H1 (cell line): Measurements from ENCODE around the gene TCHP. TPM values are rescaled to one million over a fixed set of nuclear protein-coding genes. Genes with fewer than 3 reads are reported as not detected.

ENCODE experiments used
- CTCF ChIA-PET: fragments of 300-600 bp; sonication (Branson Sonifier 250); formaldehyde crosslinking; loops from one replicate; lab custom pipeline; 2021; ENCODE audit not compliant: partially characterized antibody; lab: Charles Lee
- POLR2A ChIA-PET: fragments of 300-600 bp; sonication (Branson Sonifier 250); formaldehyde crosslinking; loops from one replicate; lab custom pipeline; 2021; ENCODE audit warnings: inconsistent platforms; ENCODE audit not compliant: partially characterized antibody; lab: Charles Lee
- DNase-seq, 2 experiments: peaks; one replicate each; pipeline versions ENCODE4 v3.0.0 to v3.0.0-alpha.2; 2010 to 2022; ENCODE audit warnings: low spot score in 2 of 2, low read depth in 1 of 2, mixed read lengths in 1 of 2
- FAIRE-seq: peaks from 2 replicates; lab custom pipeline; 2011; peaks lifted over from hg19 to GRCh38; lab: Jason Lieb, UNC
- H2AFZ ChIP-seq: 2 replicates; pipeline ENCODE4 v1.8.1; 2012; ENCODE audit warnings: low read length, inconsistent platforms
- H2AK5ac ChIP-seq: 2 replicates; pipeline ENCODE4 v1.6.1; 2013; ENCODE audit warnings: low read depth, low read length
- H2BK120ac ChIP-seq: replicated peaks from 2 replicates; pipeline ENCODE3; 2013; ENCODE audit warnings: low read depth, low read length, inconsistent platforms
- H2BK12ac ChIP-seq: 2 replicates; pipeline ENCODE4 v1.6.1; 2013; ENCODE audit warnings: low read depth, low read length
- H2BK15ac ChIP-seq: 2 replicates; pipeline ENCODE4 v1.6.1; 2013; ENCODE audit warnings: low read length
- H2BK20ac ChIP-seq: 2 replicates; pipeline ENCODE4 v1.6.1; 2013; ENCODE audit warnings: low read length
- H2BK5ac ChIP-seq: 2 replicates; pipeline ENCODE4 v1.6.1; 2013; ENCODE audit warnings: low read depth, low read length
- H3K14ac ChIP-seq: 2 replicates; pipeline ENCODE4 v1.6.1; 2013; ENCODE audit warnings: inconsistent platforms; ENCODE audit not compliant: insufficient read length
- H3K18ac ChIP-seq: 2 replicates; pipeline ENCODE4 v1.6.1; 2013; ENCODE audit warnings: low read length; ENCODE audit errors: extremely low read depth
- H3K23ac ChIP-seq: 2 replicates; pipeline ENCODE4 v1.6.1; 2013; ENCODE audit warnings: inconsistent platforms; ENCODE audit not compliant: insufficient read length
- H3K23me2 ChIP-seq: 2 replicates; pipeline ENCODE4 v1.6.1; 2013; ENCODE audit warnings: low read depth, low read length
- H3K27ac ChIP-seq: 2 replicates; pipeline ENCODE4 v1.6.1; 2011; ENCODE audit warnings: low read depth, low read length, inconsistent platforms
- H3K27me3 ChIP-seq, 4 experiments: replicated peaks in 1 of 4; 1 replicate in 1 of 4; 2 replicates in 3 of 4; pipeline versions ENCODE4 v1.6.1 to v1.8.1; 2011 to 2013; ENCODE audit warnings: low read length in 3 of 4, mild to moderate bottlenecking in 3 of 4, inconsistent platforms in 2 of 4, mixed read lengths in 2 of 4, moderate library complexity in 1 of 4; ENCODE audit not compliant: control insufficient read depth in 3 of 4, insufficient read depth in 3 of 4; ENCODE audit errors: extremely low read depth in 1 of 4
- H3K36me3 ChIP-seq, 4 experiments: 2 replicates each; pipeline versions ENCODE4 v1.6.1 to v1.8.1; 2011 to 2013; ENCODE audit warnings: mild to moderate bottlenecking in 4 of 4, low read length in 3 of 4, moderate library complexity in 2 of 4, control low read depth in 1 of 4, inconsistent platforms in 1 of 4; ENCODE audit not compliant: insufficient read depth in 4 of 4, control insufficient read depth in 2 of 4
- H3K4ac ChIP-seq: replicated peaks from 2 replicates; pipeline ENCODE3; 2013; ENCODE audit warnings: low read length, low read depth, mixed read lengths, inconsistent platforms; ENCODE audit not compliant: insufficient read length
- H3K4me1 ChIP-seq, 4 experiments: replicated peaks in 1 of 4; 1 replicate in 1 of 4; 2 replicates in 3 of 4; pipeline versions ENCODE4 v1.6.1 to v1.8.1; 2011 to 2013; ENCODE audit warnings: low read length in 3 of 4, inconsistent platforms in 2 of 4, mixed read lengths in 1 of 4; ENCODE audit not compliant: insufficient read depth in 4 of 4, control insufficient read depth in 3 of 4
- H3K4me2 ChIP-seq, 2 experiments: 2 replicates each; pipeline versions ENCODE4 v1.6.1 to v1.8.1; 2011 to 2013; ENCODE audit warnings: low read depth in 2 of 2, low read length in 2 of 2, control low read depth in 1 of 2, inconsistent platforms in 1 of 2, mild to moderate bottlenecking in 1 of 2; ENCODE audit not compliant: insufficient read depth in 1 of 2
- H3K4me3 ChIP-seq, 4 experiments: fragments of 200-600, 300-600 bp in 1 of 4; sonication (generic), shearing (Covaris generic), sonication (Bioruptor Twin) in 1 of 4; 2 replicates each; pipeline versions ENCODE4 v1.5.1 to v1.8.1; 2011 to 2016; ENCODE audit warnings: low read length in 4 of 4, low read depth in 3 of 4, control low read depth in 2 of 4, inconsistent platforms in 2 of 4, mild to moderate bottlenecking in 2 of 4, mixed read lengths in 1 of 4, moderate library complexity in 1 of 4; ENCODE audit not compliant: insufficient read depth in 2 of 4; ENCODE audit errors: extremely low read depth in 1 of 4
- H3K56ac ChIP-seq: replicated peaks from 2 replicates; pipeline ENCODE3; 2013; ENCODE audit warnings: low read depth, mild to moderate bottlenecking, mixed read lengths, low read length, inconsistent platforms; ENCODE audit not compliant: insufficient read length
- H3K79me1 ChIP-seq: 2 replicates; pipeline ENCODE4 v1.6.1; 2013; ENCODE audit warnings: low read depth, low read length, control low read depth
- H3K79me2 ChIP-seq, 2 experiments: 2 replicates each; pipeline versions ENCODE4 v1.6.1 to v1.8.1; 2012 to 2013; ENCODE audit warnings: low read length in 2 of 2, mild to moderate bottlenecking in 2 of 2, inconsistent platforms in 1 of 2; ENCODE audit not compliant: insufficient read depth in 2 of 2, control insufficient read depth in 1 of 2
- H3K9ac ChIP-seq, 4 experiments: replicated peaks in 1 of 4; 1 replicate in 1 of 4; 2 replicates in 3 of 4; pipeline versions ENCODE4 v1.6.1 to v1.8.1; 2011 to 2013; ENCODE audit warnings: low read depth in 3 of 4, low read length in 3 of 4, control low read depth in 2 of 4, mild to moderate bottlenecking in 2 of 4, moderate library complexity in 2 of 4, inconsistent platforms in 1 of 4; ENCODE audit errors: extremely low read depth in 1 of 4
- H3K9me3 ChIP-seq, 2 experiments: 2 replicates each; pipeline versions ENCODE4 v1.6.1 to v1.8.1; 2012 to 2013; ENCODE audit warnings: mild to moderate bottlenecking in 2 of 2, moderate library complexity in 2 of 2, control low read depth in 1 of 2, inconsistent platforms in 1 of 2, low read depth in 1 of 2, low read length in 1 of 2, mixed read lengths in 1 of 2; ENCODE audit not compliant: insufficient read depth in 2 of 2
- H4K20me1 ChIP-seq, 2 experiments: replicated peaks in 1 of 2; 2 replicates each; pipeline versions ENCODE3 to v1.8.1; 2011 to 2013; ENCODE audit warnings: inconsistent platforms in 2 of 2, low read length in 2 of 2, mild to moderate bottlenecking in 1 of 2; ENCODE audit not compliant: insufficient read depth in 2 of 2, control insufficient read depth in 1 of 2
- H4K5ac ChIP-seq: 2 replicates; pipeline ENCODE4 v1.6.1; 2013; ENCODE audit warnings: low read length, low read depth, mixed read lengths, inconsistent platforms; ENCODE audit not compliant: insufficient read length
- H4K8ac ChIP-seq: 2 replicates; pipeline ENCODE4 v1.8.0; 2013; ENCODE audit warnings: mild to moderate bottlenecking, moderate library complexity, low read length, inconsistent platforms; ENCODE audit not compliant: insufficient read depth; ENCODE audit errors: extremely low read depth
- H4K91ac ChIP-seq: replicated peaks from 2 replicates; pipeline ENCODE3; 2013; ENCODE audit warnings: low read length, mixed read lengths, inconsistent platforms; ENCODE audit not compliant: insufficient read length
- CTBP2 ChIP-seq: IDR thresholded peaks from 2 replicates; pipeline ENCODE4 v1.7.0; 2011; ENCODE audit warnings: borderline replicate concordance, mild to moderate bottlenecking, moderate library complexity, mixed read lengths, low read length; ENCODE audit not compliant: insufficient read depth, insufficient read length
- EZH2 ChIP-seq: fragments of 200-600 bp; sonication (generic); IDR thresholded peaks from 2 replicates; pipeline ENCODE4 v1.7.1; 2012; ENCODE audit warnings: low read depth, mild to moderate bottlenecking, moderate library complexity, low read length, inconsistent platforms; ENCODE audit not compliant: severe bottlenecking
- HDAC2 ChIP-seq, 2 experiments: fragments of 300-600 bp in 1 of 2; sonication (generic) in 1 of 2; IDR thresholded peaks; 2 replicates each; pipeline ENCODE4 v1.6.1; 2011 to 2012; ENCODE audit warnings: low read depth in 2 of 2, low read length in 2 of 2, mild to moderate bottlenecking in 2 of 2, moderate library complexity in 2 of 2, borderline replicate concordance in 1 of 2, inconsistent platforms in 1 of 2
- RNF2 ChIP-seq: fragments of 200-900, 300-1000 bp; sonication (generic); IDR thresholded peaks from 2 replicates; pipeline ENCODE4 v1.7.1; 2016; ENCODE audit warnings: borderline replicate concordance, low read depth, mild to moderate bottlenecking, antibody characterized with exemption, low read length; ENCODE audit not compliant: poor library complexity, severe bottlenecking; ENCODE audit errors: missing control alignments
- TCF12 ChIP-seq: IDR thresholded peaks from 2 replicates; pipeline ENCODE4 v1.6.1; 2011; ENCODE audit warnings: low read depth, mild to moderate bottlenecking, low read length
- ZNF274 ChIP-seq: IDR thresholded peaks from 2 replicates; pipeline ENCODE4 v1.7.0; 2012; ENCODE audit warnings: low read length, borderline replicate concordance; ENCODE audit errors: extremely low read depth
- WGBS, 2 experiments: shearing (Covaris generic) in 1 of 2; methylation state at CpG; one replicate each; pipeline versions ENCODE4 v1.1.6 to v1.1.7; 2013 to 2015; ENCODE audit warnings: low lambda C conversion rate in 2 of 2, mixed read lengths in 2 of 2, inconsistent platforms in 1 of 2, low coverage in 1 of 2, missing lambda C conversion rate in 1 of 2; ENCODE audit not compliant: insufficient replicate concordance in 2 of 2, insufficient coverage in 1 of 2, insufficient read length in 1 of 2; ENCODE audit errors: extremely low coverage in 1 of 2, missing lambda C conversion rate in 1 of 2; 5-methylcytosine and 5-hydroxymethylcytosine counted together
- polyA plus RNA-seq, 7 experiments: library from polyadenylated mRNA; depleted of rRNA in 3 of 7; stranded (reverse) in 5 of 7; unstranded in 2 of 7; fragments of >200 nt in 5 of 7; fragments of 200-250 nt in 2 of 7; gene quantifications; 1 replicate in 5 of 7; 2 replicates in 1 of 7; 4 replicates in 1 of 7; pipeline versions ENCODE4 v1.2.1 to v1.2.3, GENCODE V29; 2011 to 2013; ENCODE audit warnings: missing spikeins in 2 of 7, mixed read lengths in 2 of 7
- total RNA-seq: library from RNA; stranded (reverse); fragmentation: NEBNext Ultra II Directional; extraction: Animal tissue kit (Norgen Biotek cat#: 25700); gene quantifications from 2 replicates; pipeline ENCODE4 v1.2.1, GENCODE V29; 2021

TCHP gene
- total and polyA plus RNA-seq, 2 of the 8 experiments (the other 6 are each of a cell fraction or from before 2014, with no cell fraction given), result 2.8 to 4.5 TPM

- FAIRE-seq (no peak), DNase-seq (no peak)
- WGBS, 2 experiments, result 94% methylated on average over 15 of the region's 16 CpGs; no CpG with 5 or more reads in 1 of the 2 experiments
- Histone ChIP-seq H4K20me1 (no peaks in the 10 kb centered on the region), H3K27me3 (peaks cover 0 to 6% (median 2%) of the 10 kb centered on the region in 4 experiments; a peak in 2 of 7 replicates), H4K91ac (no peak overlapping the region), H4K8ac (no peak overlapping the region; the same call in 1 of the 2 replicates), H3K9ac (no peak overlapping the region), H3K4ac (no peak overlapping the region), H2BK12ac (no peak overlapping the region), H2BK15ac (no peak overlapping the region), H2AK5ac (no peak overlapping the region), H3K4me3 (no peak overlapping the region), H3K36me3 (no peaks in the 10 kb centered on the region), H3K4me1 (no peaks in the 10 kb centered on the region; a peak in 1 of 7 replicates), H3K14ac (no peak overlapping the region), H3K4me2 (no peak overlapping the region), H3K18ac (no peak overlapping the region), H2AFZ (no peak overlapping the region), H2BK5ac (no peak overlapping the region; the same call in 1 of the 2 replicates), H2BK120ac (no peak overlapping the region), H3K79me2 (no peaks in the 10 kb centered on the region), H4K5ac (no peak overlapping the region), H3K27ac (no peak overlapping the region), H3K56ac (no peak overlapping the region), H3K23me2 (no peaks in the 10 kb centered on the region), H2BK20ac (no peak overlapping the region), H3K9me3 (no peaks in the 10 kb centered on the region), H3K23ac (no peak overlapping the region), H3K79me1 (no peaks in the 10 kb centered on the region)
- CTCF ChIA-PET, result interaction anchor here (1.0 to 9.1 kb wide), 5 partner anchors 8 to 110 kb away, joined by 4 to 114 read pairs (median 5); no protein-coding TSS in a partner anchor
- no peak for TF ChIP-seq RNF2
- TF ChIP-seq EZH2, result no peak
- no peak for TF ChIP-seq CTBP2
- no peak for TF ChIP-seq TCF12
- TF ChIP-seq ZNF274, result no peak
- TF ChIP-seq HDAC2 (IDR thresholded peaks at IDR 0.05; ENCODE audit: borderline replicate concordance in 1 of 2, low read depth in 2 of 2, low read length in 2 of 2), result no peak
- POLR2A ChIA-PET, result interaction anchor here (1.7 kb wide), 1 partner anchor 10 kb away, joined by 5 read pairs; no protein-coding TSS in a partner anchor
These were observed 14.4 kb downstream of the TCHP start for GRCh38 chr12:109914461-109914860.
